GM20000 (cell line): ENCODE results near the gene DTD1.

ENCODE experiments used
- DNase-seq: peaks from one replicate; pipeline ENCODE4 v3.0.0; 2012; ENCODE audit warnings: low spot score
- CTCF ChIP-seq: IDR thresholded peaks from 2 replicates; pipeline ENCODE4 v1.5.1; 2012; ENCODE audit warnings: mild to moderate bottlenecking, control low read depth; ENCODE audit errors: extremely low read depth, missing control alignments

The DTD1 gene

GRCh38 chr20:18662279-18663040 lies 74.6 kb downstream of the DTD1 start:
- DNase-seq, result no peak
- no peak for TF ChIP-seq CTCF

GRCh38 chr20:18663932-18664331 lies 76.1 kb downstream of the DTD1 start:
- DNase-seq, result no peak
- no peak for TF ChIP-seq CTCF

GRCh38 chr20:18665135-18665534 lies 77.3 kb downstream of the DTD1 start:
- DNase-seq, result no peak
- TF ChIP-seq CTCF, result no peak

- no peak for TF ChIP-seq CTCF
- no peak for DNase-seq
These were observed 79.1 kb downstream of the DTD1 start for GRCh38 chr20:18666803-18667415.

GRCh38 chr20:18669241-18670019 lies 81.6 kb downstream of the DTD1 start:
- DNase-seq, result no peak
- TF ChIP-seq CTCF, result no peak

- no peak for DNase-seq
- no peak for TF ChIP-seq CTCF
These were observed 83.4 kb downstream of the DTD1 start for GRCh38 chr20:18671203-18671710.

GRCh38 chr20:18672834-18673233 lies 85.0 kb downstream of the DTD1 start:
- DNase-seq, result no peak
- TF ChIP-seq CTCF, result no peak
